Upper lobe of right lung (tissue), 1 donor: Measurements from ENCODE around the gene DPEP3. TPM values are rescaled to one million over a fixed set of nuclear protein-coding genes. Genes with fewer than 3 reads are reported as not detected.
"Not testable (repeated sequence)": the region's sequence is repeated elsewhere in the genome, so short reads cannot be mapped to it uniquely, and the experiment has no call there.

Experiments used
- ATAC-seq: fragments of 200-7000 bp; cut with Tn5 transposase; one replicate; pipeline ENCODE4 v1.9.1; 2020; ENCODE audit warnings: mild to moderate bottlenecking, moderate library complexity
- DNase-seq: peaks from one replicate; pipeline ENCODE4 v3.0.0-alpha.2; 2020
- H3K27ac ChIP-seq: fragments of 200-600 bp; one replicate; pipeline ENCODE4 v1.8.0; 2022
- H3K27me3 ChIP-seq: fragments of 200-600 bp; one replicate; pipeline ENCODE4 v1.8.0; 2022; ENCODE audit warnings: mild to moderate bottlenecking
- H3K36me3 ChIP-seq: fragments of 200-600 bp; one replicate; pipeline ENCODE4 v1.8.0; 2022
- H3K4me1 ChIP-seq: fragments of 200-600 bp; one replicate; pipeline ENCODE4 v1.8.0; 2022
- H3K4me3 ChIP-seq: fragments of 200-600 bp; one replicate; pipeline ENCODE4 v1.8.0; 2022; ENCODE audit warnings: mild to moderate bottlenecking
- H3K9me3 ChIP-seq: fragments of 200-600 bp; one replicate; pipeline ENCODE4 v1.8.0; 2022
- CTCF ChIP-seq: fragments of 200-600 bp; IDR thresholded peaks from one replicate; pipeline ENCODE4 v1.8.0; 2022; ENCODE audit warnings: antibody characterized with exemption
- intact Hi-C: fragments of 100-400 bp; cut with DNase I; formaldehyde crosslinking; loops from one replicate; pipeline ENCODE4 v1.11.0; 2022
- total RNA-seq: library from RNA; stranded (reverse); fragmentation: NEBNext Ultra II Directional; extraction: Animal tissue kit (Norgen Biotek cat#: 25700); gene quantifications from one replicate; pipeline ENCODE4 v1.2.1, GENCODE V29; 2021
- donor health status: DM: no; HTN: yes; CAD: no; lungs with severe emphysema.

The DPEP3 gene
- total RNA-seq, 1 donor from 2014 or later: not detected

- H3K27me3 ChIP-seq: no peaks in the 10 kb centered on the region
- peaks cover 22% of the 10 kb centered on the region for H3K4me1 ChIP-seq
- intact Hi-C loops: no loop called here
- no peaks in the 10 kb centered on the region for H3K36me3 ChIP-seq
- no peak overlapping the region for H3K4me3 ChIP-seq
- no peak for TF ChIP-seq CTCF
- no peak overlapping the region for H3K27ac ChIP-seq
- no peak for ATAC-seq
- no peak for DNase-seq
- H3K9me3 ChIP-seq: no peaks in the 10 kb centered on the region
Measured at GRCh38 chr16:68019167-68019680, 38.9 kb upstream of the DPEP3 start.

- no peaks in the 10 kb centered on the region for H3K9me3 ChIP-seq
- no peak for ATAC-seq
- no peak for TF ChIP-seq CTCF
Measured at GRCh38 chr16:68015681-68016080, 35.4 kb upstream of the DPEP3 start, which contains the start of gene DPEP2NB. Gene DPEP2NB, minus strand, starts transcription at chr16:68015911. Its CDS starts 141 bp downstream, at chr16:68015770.

GRCh38 chr16:68013440-68013839 is 33.1 kb upstream of the DPEP3 start:
- no peak for DNase-seq

More at GRCh38 chr16:68015681-68016080, 35.4 kb upstream of the DPEP3 start, which contains the start of gene DPEP2NB:
- Histone ChIP-seq H3K4me1 (peaks cover 9% of the 10 kb centered on the region), H3K27ac (no peak within 1 kb of the TSS), H3K36me3 (no peaks in the 10 kb centered on the region), H3K27me3 (no peaks in the 10 kb centered on the region), H3K4me3 (no peak within 1 kb of the TSS)
- no peak for DNase-seq
- intact Hi-C loops: no loop called here

GRCh38 chr16:68009872-68010271 is 29.6 kb upstream of the DPEP3 start:
- DNase-seq, ATAC-seq, intact Hi-C loops, H3K27ac ChIP-seq, H3K27me3 ChIP-seq, H3K36me3 ChIP-seq, H3K9me3 ChIP-seq, H3K4me3 ChIP-seq: not testable (repeated sequence)
- peaks cover 23% of the 10 kb centered on the region for H3K4me1 ChIP-seq

More at GRCh38 chr16:68013440-68013839, 33.1 kb upstream of the DPEP3 start:
- TF ChIP-seq CTCF: no peak
- intact Hi-C loops: no loop called here
- ATAC-seq: peak; percentile 49
- Histone ChIP-seq H3K9me3 (no peaks in the 10 kb centered on the region), H3K36me3 (no peaks in the 10 kb centered on the region), H3K4me1 (peaks cover 9% of the 10 kb centered on the region), H3K27ac (no peak overlapping the region), H3K27me3 (no peaks in the 10 kb centered on the region), H3K4me3 (no peak overlapping the region)

- intact Hi-C loops: no loop called here
- H3K9me3 ChIP-seq: no peaks in the 10 kb centered on the region
- no peak overlapping the region for H3K27ac ChIP-seq
- H3K27me3 ChIP-seq: no peaks in the 10 kb centered on the region
- peaks cover 26% of the 10 kb centered on the region for H3K4me1 ChIP-seq
- no peak overlapping the region for H3K4me3 ChIP-seq
- DNase-seq (no peak), ATAC-seq (no peak)
- TF ChIP-seq CTCF: no peak
- H3K36me3 ChIP-seq: no peaks in the 10 kb centered on the region
Measured at GRCh38 chr16:68009157-68009735, 28.9 kb upstream of the DPEP3 start.

- H3K4me1 ChIP-seq: peaks cover 22% of the 10 kb centered on the region
- no peak overlapping the region for H3K4me3 ChIP-seq
- no peak for TF ChIP-seq CTCF
- ATAC-seq (peak; percentile 96), DNase-seq (peak; percentile 70)
- intact Hi-C loops: no loop called here
- H3K9me3 ChIP-seq: no peaks in the 10 kb centered on the region
- no peaks in the 10 kb centered on the region for H3K36me3 ChIP-seq
- peak overlapping the region; percentile 83 for H3K27ac ChIP-seq
- H3K27me3 ChIP-seq: no peaks in the 10 kb centered on the region
Measured at GRCh38 chr16:68005786-68006286, 25.5 kb upstream of the DPEP3 start.
